GM18526 (cell line): ENCODE data around the gene DECR2.

ENCODE experiments used
- POLR2A ChIP-seq: IDR thresholded peaks from 3 replicates; pipeline ENCODE4 v1.6.1; 2011; ENCODE audit not compliant: insufficient read length; ENCODE audit errors: extremely low read depth

Gene DECR2

GRCh38 chr16:373020-373598 lies 28.6 kb upstream of the DECR2 start:
- TF ChIP-seq POLR2A, result no peak

DNA sequence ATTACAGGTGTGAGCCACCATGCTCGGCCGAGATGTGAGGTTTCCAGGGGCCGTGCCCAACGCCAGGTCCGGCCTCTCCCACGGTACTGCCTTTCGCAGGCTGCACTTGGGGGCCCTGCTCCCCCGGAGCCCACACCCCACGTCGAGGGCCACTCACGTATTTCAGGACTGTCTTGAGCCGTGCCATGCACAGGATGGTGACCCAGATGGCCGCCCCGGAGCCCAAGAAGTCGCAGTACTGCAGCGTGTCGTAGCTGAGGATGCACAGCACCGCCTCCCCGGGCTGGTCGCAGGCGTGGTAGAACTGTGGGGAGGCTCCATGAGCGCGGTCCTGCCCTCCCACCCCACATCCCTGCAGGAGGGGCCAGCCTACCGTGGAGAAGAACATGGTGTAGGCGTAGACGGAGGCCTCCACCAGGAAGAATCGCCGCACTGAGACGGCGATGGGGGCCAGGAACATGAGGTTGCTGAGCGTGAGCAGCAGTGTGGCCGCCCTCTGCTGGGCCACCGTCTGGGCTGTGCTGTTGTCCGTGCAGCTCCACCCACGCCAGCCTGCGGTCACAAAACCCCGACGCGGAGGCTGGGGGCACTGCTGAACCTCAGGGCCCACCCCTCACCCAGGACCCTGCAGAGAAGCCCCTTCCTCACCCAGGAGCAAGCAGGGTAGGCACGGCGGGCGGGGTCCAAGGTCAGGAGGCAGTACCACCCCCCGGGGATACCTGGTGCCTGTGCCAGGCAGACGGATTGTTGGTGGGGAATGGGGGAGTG lies 27.7 kb upstream of the DECR2 start:
- no peak for TF ChIP-seq POLR2A

DNA sequence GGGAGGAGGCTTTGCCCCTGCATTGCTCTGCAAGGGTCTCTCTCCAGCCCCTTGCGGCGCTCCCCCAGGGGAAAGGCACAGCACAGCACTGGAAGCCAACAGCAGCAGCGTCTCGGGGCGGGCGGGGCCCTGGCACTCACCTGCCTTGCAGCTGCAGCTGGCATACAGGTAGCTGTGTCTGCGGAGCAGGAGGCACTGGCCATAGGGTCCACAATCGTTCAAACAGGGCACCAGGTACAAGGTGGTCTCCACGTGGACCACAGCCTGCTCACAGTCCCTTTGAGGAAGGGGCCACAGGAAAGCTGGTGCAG lies 27.1 kb upstream of the DECR2 start:
- TF ChIP-seq POLR2A, result no peak

DNA sequence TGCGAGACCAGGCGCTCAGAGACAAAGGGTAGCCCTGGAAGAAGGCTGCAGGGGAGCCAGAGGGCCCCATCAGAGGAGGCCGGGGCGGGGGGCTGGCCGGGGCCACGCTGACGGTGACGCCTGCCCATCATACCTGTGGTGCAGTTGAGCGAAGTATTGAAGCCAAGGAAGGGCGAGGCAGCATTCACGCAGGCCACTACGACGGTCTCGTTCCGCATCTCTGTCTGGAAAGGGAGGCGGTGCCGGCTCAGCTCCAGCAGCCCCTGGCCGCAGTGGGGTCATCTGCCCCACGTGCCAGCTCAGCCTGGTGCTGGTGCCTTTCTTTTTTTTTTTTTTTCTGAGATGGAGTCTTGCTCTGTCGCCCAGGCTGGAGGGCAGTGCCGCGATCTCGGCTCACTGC lies 26.5 kb upstream of the DECR2 start:
- TF ChIP-seq POLR2A, result no peak

DNA sequence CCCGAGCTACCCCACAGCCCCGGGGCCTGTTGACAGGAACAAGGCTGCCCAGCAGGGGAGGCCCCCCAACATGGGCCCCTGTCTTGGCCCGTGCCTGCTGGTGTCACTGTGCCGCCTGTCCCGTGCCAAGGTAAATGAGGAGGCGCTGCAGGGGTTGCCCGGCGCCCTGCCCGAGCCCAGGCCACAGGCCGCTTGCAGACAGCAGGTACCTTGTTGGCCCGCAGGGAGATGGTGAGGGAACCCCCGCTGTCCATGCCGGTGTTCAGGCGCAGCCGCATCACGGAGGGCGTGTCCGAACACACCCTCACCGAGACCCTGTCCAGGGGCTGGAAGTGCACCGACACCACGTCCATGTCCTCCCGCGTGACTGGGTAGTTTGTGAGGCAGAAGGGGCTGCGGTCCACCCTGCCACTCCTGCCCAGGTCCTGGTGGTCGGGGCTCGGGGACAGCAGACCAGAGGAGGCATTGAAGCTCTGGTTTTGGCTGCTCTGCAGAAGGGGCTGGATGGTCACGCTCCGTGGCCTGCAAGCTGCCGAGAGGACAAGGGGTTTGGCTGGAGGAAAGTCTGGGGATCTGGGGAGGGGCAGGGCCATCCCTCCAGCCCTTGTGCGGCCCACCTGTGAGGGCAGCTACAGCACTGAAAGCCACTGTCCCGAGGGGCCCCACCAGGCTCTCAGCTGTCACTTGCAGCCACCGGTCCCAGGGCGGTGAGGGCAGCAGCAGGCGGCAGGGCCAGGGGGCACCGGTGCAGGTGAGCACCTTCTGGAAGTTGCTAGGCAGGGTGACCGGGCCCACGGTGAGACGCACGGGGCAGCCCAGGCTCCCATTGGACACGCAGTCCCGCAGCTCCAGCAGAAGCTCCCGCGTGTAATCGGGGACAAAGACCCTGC lies 25.5 kb upstream of the DECR2 start:
- TF ChIP-seq POLR2A, result no peak

- no peak for TF ChIP-seq POLR2A
These were observed 24.8 kb upstream of the DECR2 start for GRCh38 chr16:376817-377418.

GRCh38 chr16:377419-377951 lies 24.2 kb upstream of the DECR2 start:
- TF ChIP-seq POLR2A, result no peak

DNA sequence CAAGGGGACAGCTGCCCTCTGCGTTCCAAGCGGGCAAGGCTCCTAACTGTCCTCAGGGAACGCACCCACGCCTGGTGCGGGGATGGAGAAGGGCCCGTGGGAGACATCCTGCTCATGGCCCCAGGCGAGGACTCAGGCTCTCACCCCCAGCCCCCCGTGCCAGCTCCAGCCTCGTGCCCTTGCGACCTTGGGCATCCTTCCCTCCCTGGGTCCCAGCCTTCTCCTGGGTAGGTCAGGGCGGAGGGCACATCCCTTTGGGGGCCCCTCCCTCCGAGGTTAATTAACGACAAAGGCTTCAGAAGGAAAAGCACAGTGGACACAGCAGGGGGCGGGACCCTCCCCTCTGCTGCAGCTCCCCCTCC lies 22.9 kb upstream of the DECR2 start:
- TF ChIP-seq POLR2A, result no peak

- no peak for TF ChIP-seq POLR2A
These were observed 22.3 kb upstream of the DECR2 start for GRCh38 chr16:379183-379960.

DNA sequence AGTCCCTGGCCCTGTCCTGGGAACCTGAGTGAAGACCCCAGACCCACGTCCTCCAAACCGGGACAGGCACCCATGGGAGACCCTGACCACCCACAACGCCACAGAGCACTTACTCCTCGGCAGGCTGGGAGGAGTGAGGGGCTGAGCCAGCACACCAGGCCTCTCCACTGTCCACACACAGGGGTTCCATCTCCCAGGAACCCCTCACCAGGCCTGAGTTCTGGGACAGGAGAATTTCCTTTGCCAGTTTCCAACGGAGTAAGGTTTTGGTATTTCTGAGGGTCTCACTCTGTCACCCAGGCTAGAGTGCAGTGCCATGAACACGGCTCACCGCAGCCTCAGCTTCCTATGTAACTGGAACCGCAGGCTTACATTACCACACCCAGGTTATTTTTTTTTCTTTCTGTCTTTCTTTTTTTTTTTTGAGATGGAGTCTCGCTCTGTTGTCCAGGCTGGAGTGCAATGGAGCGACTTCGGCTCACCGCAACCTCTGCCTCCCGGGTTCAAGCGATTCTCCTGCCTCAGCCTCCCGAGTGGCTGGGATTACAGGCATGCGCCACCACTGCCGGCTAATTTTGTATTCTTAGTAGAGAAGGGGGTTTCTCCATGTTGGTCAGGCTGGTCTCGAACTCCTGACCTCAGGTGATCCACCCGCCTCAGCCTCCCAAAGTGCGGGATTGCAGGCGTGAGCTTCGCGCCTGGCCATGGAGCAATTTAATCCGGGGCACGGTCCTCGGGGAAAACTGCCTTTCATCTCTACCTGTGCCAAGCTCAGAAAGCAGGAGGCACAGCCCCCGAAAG lies 21.5 kb upstream of the DECR2 start:
- TF ChIP-seq POLR2A, result no peak

- no peak for TF ChIP-seq POLR2A
These were observed 21.0 kb upstream of the DECR2 start for GRCh38 chr16:380762-381011.

GRCh38 chr16:381012-381788 lies 20.5 kb upstream of the DECR2 start:
- no peak for TF ChIP-seq POLR2A
